Loucy (cell line): Measurements from ENCODE around the gene NAPSA.
A peak's percentile ranks its signal among the peaks of the same experiment; 100 is the strongest.

Experiments used
- H2AFZ ChIP-seq: fragments of 200-600 bp; sonication (generic); 2 replicates; pipeline ENCODE4 v1.6.0; 2016; ENCODE audit warnings: antibody characterized with exemption, mild to moderate bottlenecking, low read length, moderate library complexity
- H3F3A ChIP-seq: fragments of 200-600 bp; 2 replicates; pipeline ENCODE4 v1.6.0; 2016; ENCODE audit warnings: antibody characterized with exemption, low read depth, mild to moderate bottlenecking
- H3K27me3 ChIP-seq: fragments of 200-600 bp; sonication (generic); 2 replicates; pipeline ENCODE4 v1.6.1; 2014; ENCODE audit warnings: low read length, mild to moderate bottlenecking; ENCODE audit not compliant: insufficient read depth, poor library complexity, severe bottlenecking
- H3K36me3 ChIP-seq: fragments of 200-600 bp; sonication (generic); 2 replicates; pipeline ENCODE4 v1.6.1; 2016; ENCODE audit warnings: low read length; ENCODE audit not compliant: insufficient read depth
- H3K4me1 ChIP-seq: fragments of 200-600 bp; sonication (generic); 2 replicates; pipeline ENCODE4 v1.5.1; 2014; ENCODE audit warnings: low read length, mild to moderate bottlenecking; ENCODE audit not compliant: insufficient read depth, poor library complexity, severe bottlenecking
- H3K4me2 ChIP-seq: fragments of 200-600 bp; sonication (generic); 2 replicates; pipeline ENCODE4 v1.6.0; 2014; ENCODE audit warnings: antibody characterized with exemption, low read length, low read depth, mild to moderate bottlenecking; ENCODE audit not compliant: poor library complexity, severe bottlenecking
- H3K4me3 ChIP-seq: fragments of 200-600 bp; sonication (generic); 2 replicates; pipeline ENCODE4 v1.5.1; 2014; ENCODE audit warnings: low read length, mild to moderate bottlenecking, mixed read lengths; ENCODE audit not compliant: poor library complexity, severe bottlenecking
- H3K79me2 ChIP-seq: fragments of 200-600 bp; sonication (generic); 2 replicates; pipeline ENCODE4 v1.6.1; 2014; ENCODE audit warnings: low read length; ENCODE audit not compliant: insufficient read depth
- H3K9ac ChIP-seq: fragments of 200-600 bp; sonication (generic); 2 replicates; pipeline ENCODE4 v1.6.0; 2014; ENCODE audit warnings: mild to moderate bottlenecking, low read depth, low read length, moderate library complexity; ENCODE audit not compliant: poor library complexity, severe bottlenecking
- H3K9me2 ChIP-seq: fragments of 200-600 bp; sonication (generic); replicated peaks from 2 replicates; pipeline ENCODE4 v1.6.1; 2016; ENCODE audit warnings: low read depth, low read length, mixed read lengths
- H3K9me3 ChIP-seq: fragments of 200-600 bp; sonication (generic); 2 replicates; pipeline ENCODE4 v1.6.1; 2014; ENCODE audit warnings: mild to moderate bottlenecking, antibody characterized with exemption, low read length, low read depth; ENCODE audit not compliant: insufficient read depth
- H4K20me1 ChIP-seq: fragments of 200-600 bp; sonication (generic); 2 replicates; pipeline ENCODE4 v1.6.0; 2014; ENCODE audit warnings: antibody characterized with exemption, low read length, mild to moderate bottlenecking; ENCODE audit not compliant: insufficient read depth, poor library complexity, severe bottlenecking
- EZH2phosphoT487 ChIP-seq: fragments of 200-600 bp; IDR thresholded peaks from 2 replicates; pipeline ENCODE4 v1.6.1; 2018; ENCODE audit warnings: antibody characterized with exemption, mild to moderate bottlenecking, moderate library complexity, borderline replicate concordance
- TF ChIP-seq, protein P1 (sequence below): fragments of 200-600 bp; sonication (generic); conservative IDR thresholded peaks from 2 replicates; pipeline ENCODE4 v1.5.1; 2014; ENCODE audit warnings: mild to moderate bottlenecking, antibody characterized with exemption, low read length

The NAPSA gene

DNA sequence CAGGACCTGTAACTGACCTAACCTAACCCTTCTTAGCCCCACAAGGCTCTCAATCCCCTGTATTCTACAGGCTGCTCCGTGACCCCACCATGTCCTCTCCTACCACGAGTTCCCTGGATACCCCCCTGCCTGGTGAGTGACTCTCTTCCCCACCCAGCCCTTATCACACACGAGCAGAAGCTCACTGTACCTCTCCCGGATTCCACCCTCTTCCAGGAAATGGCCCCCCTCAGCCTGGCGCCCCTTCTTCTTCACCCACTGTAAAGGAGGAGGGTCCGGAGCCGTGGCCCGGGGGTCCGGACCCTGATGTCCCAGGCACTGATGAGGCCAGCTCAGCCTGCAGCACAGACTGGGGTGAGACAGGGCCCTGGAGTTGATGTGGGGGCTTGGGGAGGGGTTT lies 12.1 kb upstream of the NAPSA start:
- H3F3A ChIP-seq = no peaks in the 10 kb centered on the region
- peaks cover 18% of the 10 kb centered on the region for H4K20me1 ChIP-seq
- peak overlapping the region; percentile 95 for H3K4me3 ChIP-seq
- no peaks in the 10 kb centered on the region for H3K27me3 ChIP-seq
- H3K9me3 ChIP-seq = no peaks in the 10 kb centered on the region
- no peaks in the 10 kb centered on the region for H3K9me2 ChIP-seq
- H2AFZ ChIP-seq = no peak overlapping the region
- H3K4me1 ChIP-seq = peaks cover 10% of the 10 kb centered on the region
- TF ChIP-seq, protein P1, sequence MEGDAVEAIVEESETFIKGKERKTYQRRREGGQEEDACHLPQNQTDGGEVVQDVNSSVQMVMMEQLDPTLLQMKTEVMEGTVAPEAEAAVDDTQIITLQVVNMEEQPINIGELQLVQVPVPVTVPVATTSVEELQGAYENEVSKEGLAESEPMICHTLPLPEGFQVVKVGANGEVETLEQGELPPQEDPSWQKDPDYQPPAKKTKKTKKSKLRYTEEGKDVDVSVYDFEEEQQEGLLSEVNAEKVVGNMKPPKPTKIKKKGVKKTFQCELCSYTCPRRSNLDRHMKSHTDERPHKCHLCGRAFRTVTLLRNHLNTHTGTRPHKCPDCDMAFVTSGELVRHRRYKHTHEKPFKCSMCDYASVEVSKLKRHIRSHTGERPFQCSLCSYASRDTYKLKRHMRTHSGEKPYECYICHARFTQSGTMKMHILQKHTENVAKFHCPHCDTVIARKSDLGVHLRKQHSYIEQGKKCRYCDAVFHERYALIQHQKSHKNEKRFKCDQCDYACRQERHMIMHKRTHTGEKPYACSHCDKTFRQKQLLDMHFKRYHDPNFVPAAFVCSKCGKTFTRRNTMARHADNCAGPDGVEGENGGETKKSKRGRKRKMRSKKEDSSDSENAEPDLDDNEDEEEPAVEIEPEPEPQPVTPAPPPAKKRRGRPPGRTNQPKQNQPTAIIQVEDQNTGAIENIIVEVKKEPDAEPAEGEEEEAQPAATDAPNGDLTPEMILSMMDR = no peak
- TF ChIP-seq EZH2phosphoT487 = no peak
- H3K4me2 ChIP-seq = peak overlapping the region; percentile 51
- H3K9ac ChIP-seq = no peak overlapping the region
- peaks cover 28% of the 10 kb centered on the region; the same call in 1 of the 2 replicates for H3K36me3 ChIP-seq
- peaks cover 13% of the 10 kb centered on the region; the same call in 1 of the 2 replicates for H3K79me2 ChIP-seq

DNA sequence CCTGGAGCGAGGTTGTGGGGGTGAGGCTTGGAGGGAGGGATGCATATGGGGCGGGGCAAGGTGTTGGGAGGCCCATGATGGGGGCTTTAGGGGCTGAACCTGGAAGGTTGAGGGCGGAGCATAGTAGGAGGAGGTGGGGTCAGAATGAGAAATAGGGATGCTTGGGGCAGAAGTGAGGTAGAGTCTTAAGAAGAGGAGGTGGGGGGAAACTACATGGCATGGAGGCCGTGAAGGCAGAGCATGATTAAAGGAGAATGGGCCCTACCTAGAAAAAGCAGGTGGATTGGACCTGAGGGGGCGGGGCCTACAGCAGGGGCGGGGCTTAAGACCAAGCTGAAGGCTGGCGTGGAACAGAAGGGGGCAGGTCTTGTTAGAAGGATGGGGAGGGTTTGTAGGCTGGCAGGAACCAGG lies 11.6 kb upstream of the NAPSA start:
- Histone ChIP-seq H2AFZ (no peak overlapping the region), H3F3A (no peaks in the 10 kb centered on the region), H3K9me3 (no peaks in the 10 kb centered on the region), H3K9ac (no peak overlapping the region), H3K4me1 (peaks cover 10% of the 10 kb centered on the region), H3K79me2 (peaks cover 13% of the 10 kb centered on the region; the same call in 1 of the 2 replicates), H4K20me1 (peaks cover 18% of the 10 kb centered on the region), H3K27me3 (no peaks in the 10 kb centered on the region), H3K9me2 (no peaks in the 10 kb centered on the region), H3K36me3 (peaks cover 28% of the 10 kb centered on the region; the same call in 1 of the 2 replicates), H3K4me3 (peak overlapping the region; percentile 95), H3K4me2 (peak overlapping the region; percentile 51)
- TF ChIP-seq, protein P1 = no peak
- TF ChIP-seq EZH2phosphoT487 = no peak

DNA sequence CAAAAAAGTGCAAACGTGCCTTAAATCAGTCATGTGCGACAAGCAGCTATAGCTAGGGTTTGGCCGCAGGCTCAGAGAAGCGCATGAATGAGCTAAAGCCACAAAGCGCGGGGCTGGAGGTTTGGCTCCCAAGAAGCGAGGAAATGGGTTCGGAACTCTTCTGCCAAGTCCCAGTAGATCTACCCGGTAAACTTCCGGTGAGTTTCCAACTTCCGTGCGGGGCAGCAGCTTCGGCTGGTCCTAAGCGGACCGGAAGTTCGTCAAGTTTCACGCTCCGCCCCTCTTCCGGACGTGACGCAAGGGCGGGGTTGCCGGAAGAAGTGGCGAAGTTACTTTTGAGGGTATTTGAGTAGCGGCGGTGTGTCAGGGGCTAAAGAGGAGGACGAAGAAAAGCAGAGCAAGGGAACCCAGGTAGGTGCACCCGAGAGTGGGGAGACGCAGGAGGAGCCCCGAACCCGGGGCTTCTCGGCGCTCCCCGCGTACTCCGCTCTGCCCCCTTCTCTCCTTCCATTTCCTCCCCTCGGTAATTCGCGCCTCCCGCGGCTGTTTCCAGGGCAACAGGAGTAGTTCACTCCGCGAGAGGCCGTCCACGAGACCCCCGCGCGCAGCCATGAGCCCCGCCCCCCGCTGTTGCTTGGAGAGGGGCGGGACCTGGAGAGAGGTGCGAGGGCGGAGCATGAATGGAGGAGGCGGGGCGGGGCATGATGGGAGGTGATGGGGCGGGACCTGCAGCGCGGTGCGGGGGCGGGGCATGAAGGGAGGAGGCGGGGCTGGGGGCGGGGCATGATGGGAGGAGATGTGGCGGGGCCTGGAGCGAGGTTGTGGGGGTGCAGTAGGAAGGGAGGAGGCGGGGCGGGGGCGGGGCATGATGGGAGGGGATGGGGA lies 11.0 kb upstream of the NAPSA start, which contains the start of gene NR1H2:
Gene NR1H2, plus strand, starts transcription at position 292 of the 885 bp plus-strand sequence. CDS start 1,149 bp downstream, outside the sequence.
- Histone ChIP-seq H3K27me3 (no peaks in the 10 kb centered on the region), H3K36me3 (peaks cover 24% of the 10 kb centered on the region; the same call in 1 of the 2 replicates), H3K4me3 (peak within 1 kb of the TSS; percentile 95), H3K9ac (peak within 1 kb of the TSS; percentile 86), H3K4me2 (peak within 1 kb of the TSS; percentile 61), H3F3A (no peaks in the 10 kb centered on the region), H3K4me1 (peaks cover 10% of the 10 kb centered on the region), H3K9me3 (no peaks in the 10 kb centered on the region), H3K79me2 (peaks cover 13% of the 10 kb centered on the region; the same call in 1 of the 2 replicates), H3K9me2 (no peaks in the 10 kb centered on the region), H4K20me1 (peaks cover 18% of the 10 kb centered on the region), H2AFZ (peak within 1 kb of the TSS; percentile 93)
- no peak for TF ChIP-seq EZH2phosphoT487
- TF ChIP-seq, protein P1 = no peak
